ENCODE measurements around the gene CSGALNACT2.

Gene CSGALNACT2

DNA sequence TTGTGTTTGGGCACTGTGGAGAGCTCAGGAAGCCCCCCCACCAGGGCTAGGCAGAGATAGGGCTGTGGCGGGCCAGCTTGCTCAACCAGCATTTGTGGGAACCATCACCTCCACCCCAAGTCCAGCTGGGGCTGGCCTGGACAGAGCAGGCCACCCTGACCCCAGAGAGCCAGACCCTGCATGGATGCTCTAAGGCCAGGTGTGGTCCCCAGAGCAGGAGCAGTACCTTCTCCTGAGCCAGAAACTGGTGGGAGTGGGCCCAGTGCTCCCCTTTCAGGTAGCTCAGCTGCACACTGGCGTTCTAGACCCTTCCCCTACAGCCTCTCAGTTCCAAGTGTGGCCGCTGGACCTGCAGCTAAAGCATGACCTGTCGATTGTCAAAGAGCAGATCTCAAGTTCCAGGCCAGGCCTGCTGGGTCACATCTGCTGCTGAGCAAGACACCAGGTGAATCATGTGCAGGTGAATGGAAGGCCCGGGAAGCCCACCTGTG lies 71.5 kb downstream of the CSGALNACT2 start:
- Histone ChIP-seq H3K4me3 (ENCODE audit: low read length) (no peak overlapping the region), H3K4me1 (ENCODE audit: control insufficient read depth, low read depth, low read length) (no peaks in the 10 kb centered on the region), H3K9ac (ENCODE audit: low read length) (no peak overlapping the region), H3K27ac (ENCODE audit: low read length) (no peak overlapping the region), H3K27me3 (ENCODE audit: control insufficient read depth, insufficient read depth, low read length) (no peaks in the 10 kb centered on the region), H3K36me3 (ENCODE audit: control insufficient read depth, low read depth, low read length) (no peaks in the 10 kb centered on the region), H3K9me3 (ENCODE audit: control insufficient read depth, low read depth, low read length) (no peaks in the 10 kb centered on the region)

- no peak overlapping the region for H3K9ac ChIP-seq (ENCODE audit: low read length)
- H3K9me3 ChIP-seq (ENCODE audit: control insufficient read depth, low read depth, low read length): no peaks in the 10 kb centered on the region
- H3K27ac ChIP-seq (ENCODE audit: low read length): no peak overlapping the region
- no peaks in the 10 kb centered on the region for H3K27me3 ChIP-seq (ENCODE audit: control insufficient read depth, insufficient read depth, low read length)
- no peaks in the 10 kb centered on the region for H3K36me3 ChIP-seq (ENCODE audit: control insufficient read depth, low read depth, low read length)
- H3K4me3 ChIP-seq (ENCODE audit: low read length): no peak overlapping the region
- H3K4me1 ChIP-seq (ENCODE audit: control insufficient read depth, low read depth, low read length): no peaks in the 10 kb centered on the region
These were observed 72.3 kb downstream of the CSGALNACT2 start for GRCh38 chr10:43210556-43210955.

GRCh38 chr10:43211030-43211429 lies 72.8 kb downstream of the CSGALNACT2 start:
- Histone ChIP-seq H3K27ac (ENCODE audit: low read length) (no peak overlapping the region), H3K9ac (ENCODE audit: low read length) (no peak overlapping the region), H3K27me3 (ENCODE audit: control insufficient read depth, insufficient read depth, low read length) (no peaks in the 10 kb centered on the region), H3K36me3 (ENCODE audit: control insufficient read depth, low read depth, low read length) (no peaks in the 10 kb centered on the region), H3K4me3 (ENCODE audit: low read length) (no peak overlapping the region), H3K9me3 (ENCODE audit: control insufficient read depth, low read depth, low read length) (no peaks in the 10 kb centered on the region), H3K4me1 (ENCODE audit: control insufficient read depth, low read depth, low read length) (no peaks in the 10 kb centered on the region)

DNA sequence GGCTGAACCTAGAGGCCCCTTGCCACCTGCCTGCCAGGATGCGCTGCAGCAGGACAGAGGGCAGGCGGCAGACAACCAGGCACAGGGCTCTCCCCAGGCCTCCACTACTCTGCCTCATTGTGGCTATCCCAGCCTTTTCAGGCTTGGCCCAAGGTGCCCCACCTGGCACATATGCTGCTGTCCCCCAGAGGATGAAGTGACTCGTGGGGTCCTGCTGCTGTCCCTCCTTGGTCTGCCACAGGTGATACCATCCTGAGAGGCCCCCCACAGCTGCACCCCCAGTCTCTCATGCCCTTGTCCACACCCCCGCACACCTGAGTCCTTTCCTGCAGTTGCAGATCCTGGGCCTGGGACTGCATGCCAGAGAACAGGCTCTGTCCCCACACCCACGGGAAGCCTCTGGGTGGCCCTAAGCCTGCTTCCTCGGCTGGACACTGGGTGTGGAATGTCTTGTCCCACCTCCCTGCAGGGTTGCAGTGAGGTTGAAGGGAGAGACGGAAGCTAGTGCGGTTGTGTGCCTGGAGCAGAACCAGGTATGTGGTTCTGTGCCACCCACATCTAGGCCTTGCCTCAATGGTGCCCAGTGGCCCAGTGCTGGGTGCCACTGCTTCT lies 73.3 kb downstream of the CSGALNACT2 start:
- Histone ChIP-seq H3K9ac (ENCODE audit: low read length) (no peak overlapping the region), H3K27me3 (ENCODE audit: control insufficient read depth, insufficient read depth, low read length) (no peaks in the 10 kb centered on the region), H3K36me3 (ENCODE audit: control insufficient read depth, low read depth, low read length) (no peaks in the 10 kb centered on the region), H3K27ac (ENCODE audit: low read length) (no peak overlapping the region), H3K9me3 (ENCODE audit: control insufficient read depth, low read depth, low read length) (no peaks in the 10 kb centered on the region), H3K4me1 (ENCODE audit: control insufficient read depth, low read depth, low read length) (no peaks in the 10 kb centered on the region), H3K4me3 (ENCODE audit: low read length) (no peak overlapping the region)

- Histone ChIP-seq H3K27me3 (ENCODE audit: control insufficient read depth, insufficient read depth, low read length) (no peaks in the 10 kb centered on the region), H3K9ac (ENCODE audit: low read length) (no peak overlapping the region), H3K36me3 (ENCODE audit: control insufficient read depth, low read depth, low read length) (no peaks in the 10 kb centered on the region)
These were observed 73.9 kb downstream of the CSGALNACT2 start for GRCh38 chr10:43212043-43212721.

GRCh38 chr10:43214071-43214955 lies 76.1 kb downstream of the CSGALNACT2 start:
- Histone ChIP-seq H3K4me1 (ENCODE audit: control insufficient read depth, low read depth, low read length) (no peaks in the 10 kb centered on the region), H3K4me3 (ENCODE audit: low read length) (no peak overlapping the region), H3K27ac (ENCODE audit: low read length) (no peak overlapping the region), H3K36me3 (ENCODE audit: control insufficient read depth, low read depth, low read length) (no peaks in the 10 kb centered on the region), H3K27me3 (ENCODE audit: control insufficient read depth, insufficient read depth, low read length) (no peaks in the 10 kb centered on the region), H3K9me3 (ENCODE audit: control insufficient read depth, low read depth, low read length) (no peaks in the 10 kb centered on the region), H3K9ac (ENCODE audit: low read length) (no peak overlapping the region)

More at GRCh38 chr10:43212043-43212721, 73.9 kb downstream of the CSGALNACT2 start:
- Histone ChIP-seq H3K9me3 (ENCODE audit: control insufficient read depth, low read depth, low read length) (no peaks in the 10 kb centered on the region), H3K27ac (ENCODE audit: low read length) (no peak overlapping the region), H3K4me1 (ENCODE audit: control insufficient read depth, low read depth, low read length) (no peaks in the 10 kb centered on the region), H3K4me3 (ENCODE audit: low read length) (no peak overlapping the region)

DNA sequence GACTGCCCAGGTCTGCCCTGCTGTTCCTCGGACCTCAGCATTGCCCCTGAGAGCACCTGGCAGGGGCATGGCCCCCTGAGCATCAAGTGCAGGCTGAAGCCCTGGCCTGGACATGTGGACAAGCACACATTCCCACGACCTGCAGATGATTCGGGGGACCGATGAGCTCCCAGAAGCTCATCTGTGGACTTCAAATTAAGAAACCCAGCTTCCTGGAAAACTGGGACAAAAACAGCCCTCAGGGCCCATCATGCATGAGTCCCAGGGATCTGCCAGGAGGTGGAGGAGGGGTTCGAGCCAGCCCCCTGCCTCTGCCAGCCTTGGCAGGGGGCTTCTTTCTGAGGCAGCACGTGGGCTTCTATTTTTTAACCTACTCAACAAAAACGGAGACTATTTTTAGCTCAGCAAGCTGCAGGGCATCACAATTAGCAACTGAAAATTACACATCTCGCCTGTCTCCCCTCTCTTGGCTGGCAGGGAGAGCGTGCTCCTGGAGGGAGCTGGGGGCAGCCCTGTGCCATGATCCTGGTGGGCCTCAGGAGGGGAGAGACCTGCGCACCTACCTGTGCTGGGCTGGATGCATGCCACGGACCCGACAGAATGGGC lies 76.8 kb downstream of the CSGALNACT2 start:
- Histone ChIP-seq H3K4me1 (ENCODE audit: control insufficient read depth, low read depth, low read length) (no peaks in the 10 kb centered on the region), H3K27me3 (ENCODE audit: control insufficient read depth, insufficient read depth, low read length) (no peaks in the 10 kb centered on the region), H3K36me3 (ENCODE audit: control insufficient read depth, low read depth, low read length) (no peaks in the 10 kb centered on the region), H3K27ac (ENCODE audit: low read length) (no peak overlapping the region), H3K9me3 (ENCODE audit: control insufficient read depth, low read depth, low read length) (no peaks in the 10 kb centered on the region), H3K9ac (ENCODE audit: low read length) (no peak overlapping the region), H3K4me3 (ENCODE audit: low read length) (no peak overlapping the region)

DNA sequence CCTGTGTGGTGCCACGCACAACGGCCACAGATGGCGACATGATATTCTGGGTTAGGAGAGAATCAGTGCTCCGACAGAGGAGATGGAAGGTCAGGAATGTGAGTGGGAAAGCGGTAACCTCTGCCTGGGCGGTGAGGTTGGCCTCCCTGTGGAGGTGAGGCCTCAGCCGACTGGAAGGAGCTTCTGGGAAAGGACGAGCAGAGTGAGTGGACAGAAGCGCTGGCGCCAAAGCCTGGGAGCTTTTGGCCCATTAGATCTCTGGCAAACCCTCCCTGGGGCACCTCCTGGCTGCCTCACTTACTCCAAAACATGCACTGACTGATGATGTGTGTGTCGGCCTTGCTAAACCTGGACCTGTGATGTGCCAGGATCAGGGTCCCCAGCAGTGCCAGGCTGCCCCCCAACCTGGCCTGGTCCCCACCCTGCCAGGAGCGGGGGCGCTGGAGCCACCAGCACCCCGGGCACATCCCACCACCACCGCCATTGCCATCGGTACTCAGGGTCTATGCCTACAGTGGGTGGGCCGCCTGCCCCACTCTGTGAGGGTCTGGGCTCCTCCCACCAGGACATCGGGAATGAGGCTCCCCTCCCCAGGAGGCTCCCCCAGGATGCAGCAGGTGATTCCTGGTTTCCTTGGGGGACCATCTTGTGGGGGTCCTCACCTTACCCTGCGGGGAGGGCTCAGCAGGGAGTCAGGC lies 77.7 kb downstream of the CSGALNACT2 start:
- Histone ChIP-seq H3K27ac (ENCODE audit: low read length) (no peak overlapping the region), H3K9ac (ENCODE audit: low read length) (no peak overlapping the region), H3K27me3 (ENCODE audit: control insufficient read depth, insufficient read depth, low read length) (no peaks in the 10 kb centered on the region), H3K9me3 (ENCODE audit: control insufficient read depth, low read depth, low read length) (no peaks in the 10 kb centered on the region), H3K36me3 (ENCODE audit: control insufficient read depth, low read depth, low read length) (no peaks in the 10 kb centered on the region), H3K4me3 (ENCODE audit: low read length) (no peak overlapping the region), H3K4me1 (ENCODE audit: control insufficient read depth, low read depth, low read length) (no peaks in the 10 kb centered on the region)

DNA sequence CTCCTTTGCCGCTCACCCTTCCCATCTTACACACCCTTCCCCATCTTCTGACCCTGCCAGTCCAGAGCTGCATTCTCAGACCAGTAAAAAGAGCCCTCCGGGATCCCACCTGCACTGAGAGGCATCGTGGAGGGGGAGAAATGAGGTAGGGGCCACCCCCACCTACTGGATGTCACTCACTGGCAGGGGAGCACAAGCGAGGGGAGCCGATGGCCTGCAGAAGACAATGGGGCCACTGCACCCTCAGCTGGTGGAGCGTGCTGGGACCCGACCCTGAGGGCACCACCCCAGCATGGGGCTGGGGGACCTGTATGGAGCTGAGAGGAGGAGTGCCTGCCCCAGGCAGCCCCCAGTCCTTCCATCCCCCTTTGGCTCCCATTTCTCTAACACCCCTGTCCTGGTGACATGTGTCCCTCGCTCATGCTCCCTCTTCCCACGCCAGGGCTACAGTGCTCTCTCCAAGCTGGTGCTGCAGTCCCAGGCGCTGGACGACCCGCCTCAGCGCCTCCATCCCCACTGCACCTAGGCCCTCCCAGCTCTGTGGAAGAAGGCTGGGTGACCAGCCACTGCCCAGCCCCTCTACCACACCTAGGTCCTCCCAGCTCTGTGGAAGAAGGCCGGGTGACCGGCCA lies 78.8 kb downstream of the CSGALNACT2 start:
- Histone ChIP-seq H3K9me3 (ENCODE audit: control insufficient read depth, low read depth, low read length) (no peaks in the 10 kb centered on the region), H3K36me3 (ENCODE audit: control insufficient read depth, low read depth, low read length) (no peaks in the 10 kb centered on the region), H3K27ac (ENCODE audit: low read length) (no peak overlapping the region), H3K9ac (ENCODE audit: low read length) (no peak overlapping the region), H3K4me3 (ENCODE audit: low read length) (no peak overlapping the region), H3K27me3 (ENCODE audit: control insufficient read depth, insufficient read depth, low read length) (no peaks in the 10 kb centered on the region), H3K4me1 (ENCODE audit: control insufficient read depth, low read depth, low read length) (no peaks in the 10 kb centered on the region)

GRCh38 chr10:43217563-43218205 lies 79.4 kb downstream of the CSGALNACT2 start:
- H3K27ac ChIP-seq (ENCODE audit: low read length): no peak overlapping the region
- no peaks in the 10 kb centered on the region for H3K27me3 ChIP-seq (ENCODE audit: control insufficient read depth, insufficient read depth, low read length)
- no peaks in the 10 kb centered on the region for H3K4me1 ChIP-seq (ENCODE audit: control insufficient read depth, low read depth, low read length)
- no peak overlapping the region for H3K9ac ChIP-seq (ENCODE audit: low read length)
- no peaks in the 10 kb centered on the region for H3K9me3 ChIP-seq (ENCODE audit: control insufficient read depth, low read depth, low read length)
- H3K36me3 ChIP-seq (ENCODE audit: control insufficient read depth, low read depth, low read length): no peaks in the 10 kb centered on the region
- H3K4me3 ChIP-seq (ENCODE audit: low read length): no peak overlapping the region
